ENCODE data around the gene SOX13. TPM values are rescaled to one million over a fixed set of nuclear protein-coding genes. Genes with fewer than 3 reads are reported as not detected.
A peak's percentile ranks its signal among the peaks of the same experiment; 100 is the strongest.

Gene SOX13
- total RNA-seq, 4 donors from 2014 or later = 15.7 to 139 (median 37.9) TPM

GRCh38 chr1:204162494-204163074 is 89.7 kb downstream of the SOX13 start:
- Histone ChIP-seq H3K9me3 (no peaks in the 10 kb centered on the region), H3K4me3 (no peak overlapping the region), H3K4me1 (no peaks in the 10 kb centered on the region), H3K27me3 (no peaks in the 10 kb centered on the region), H3K36me3 (no peaks in the 10 kb centered on the region), H3K27ac (no peak overlapping the region)
- DNase-seq = peak; percentile 77 to 84
- TF ChIP-seq POLR2A (IDR thresholded peaks at IDR 0.05) = no peak
- peak; percentile 97 to 99 (median 98) for TF ChIP-seq CTCF (IDR thresholded peaks at IDR 0.05)
- intact Hi-C loops (cut with DNase I; ENCODE audit: low total_unique reads) = loop anchor here (5.0 kb wide), 1 partner anchor 205 kb away; no protein-coding TSS in a partner anchor

- no peak within 1 kb of the TSS for H3K4me3 ChIP-seq
- no peak within 1 kb of the TSS for H3K27ac ChIP-seq
- H3K9me3 ChIP-seq = peaks cover 0 to 5% of the 10 kb centered on the region in 2 donors
- intact Hi-C loops (cut with DNase I; ENCODE audit: low total_unique reads) = no loop called here
- no peaks in the 10 kb centered on the region for H3K27me3 ChIP-seq
- no peaks in the 10 kb centered on the region for H3K4me1 ChIP-seq
- DNase-seq = no peak
- H3K36me3 ChIP-seq = no peaks in the 10 kb centered on the region
- no peak for TF ChIP-seq CTCF (IDR thresholded peaks at IDR 0.05)
- no peak for TF ChIP-seq POLR2A (IDR thresholded peaks at IDR 0.05)
These were observed 93.3 kb downstream of the SOX13 start, which contains the start of gene REN for GRCh38 chr1:204166219-204166618. REN (minus strand) TSS chr1:204166337; CDS start chr1:204166293, 44 bp downstream.

- Histone ChIP-seq H3K27ac (no peak overlapping the region), H3K4me3 (no peak overlapping the region), H3K9me3 (peaks cover 0 to 5% of the 10 kb centered on the region in 2 donors), H3K4me1 (no peaks in the 10 kb centered on the region), H3K27me3 (no peaks in the 10 kb centered on the region), H3K36me3 (no peaks in the 10 kb centered on the region)
- TF ChIP-seq CTCF (IDR thresholded peaks at IDR 0.05) (no peak), POLR2A (IDR thresholded peaks at IDR 0.05) (no peak)
- intact Hi-C loops (cut with DNase I; ENCODE audit: low total_unique reads) = no loop called here
- DNase-seq = no peak
These were observed 94.8 kb downstream of the SOX13 start for GRCh38 chr1:204167730-204168129.

GRCh38 chr1:204169858-204170257 is 96.9 kb downstream of the SOX13 start:
- no peaks in the 10 kb centered on the region for H3K4me1 ChIP-seq
- no peak overlapping the region for H3K27ac ChIP-seq
- H3K27me3 ChIP-seq = no peaks in the 10 kb centered on the region
- no peaks in the 10 kb centered on the region for H3K36me3 ChIP-seq
- peaks cover 0 to 5% of the 10 kb centered on the region in 2 donors for H3K9me3 ChIP-seq
- H3K4me3 ChIP-seq = no peak overlapping the region
- intact Hi-C loops (cut with DNase I; ENCODE audit: low total_unique reads) = no loop called here
- DNase-seq = no peak
- no peak for TF ChIP-seq CTCF (IDR thresholded peaks at IDR 0.05)
- TF ChIP-seq POLR2A (IDR thresholded peaks at IDR 0.05) = no peak

GRCh38 chr1:204170494-204171155 is 97.7 kb downstream of the SOX13 start:
- TF ChIP-seq CTCF (IDR thresholded peaks at IDR 0.05) (no peak), POLR2A (IDR thresholded peaks at IDR 0.05) (no peak)
- no peak overlapping the region for H3K4me3 ChIP-seq
- no peak overlapping the region for H3K27ac ChIP-seq
- DNase-seq = no peak
- H3K27me3 ChIP-seq = no peaks in the 10 kb centered on the region
- H3K9me3 ChIP-seq = peaks cover 0 to 5% of the 10 kb centered on the region in 2 donors
- intact Hi-C loops (cut with DNase I; ENCODE audit: low total_unique reads) = no loop called here
- H3K4me1 ChIP-seq = no peaks in the 10 kb centered on the region
- no peaks in the 10 kb centered on the region for H3K36me3 ChIP-seq

Measured in uterus (tissue), 4 donors.